CD14-positive monocyte (primary cell): ENCODE results near the gene C11orf71. TPM values are rescaled to one million over a fixed set of nuclear protein-coding genes. Genes with fewer than 3 reads are reported as not detected.

Experiments
- DNase-seq, 3 donors: peaks; one replicate each; pipeline ENCODE4 v3.0.0-alpha.2; 2011 to 2022
- H2AFZ ChIP-seq: 2 replicates; pipeline ENCODE4 v1.6.0; 2012; ENCODE audit warnings: mild to moderate bottlenecking, low read depth, low read length, inconsistent platforms; ENCODE audit not compliant: insufficient read depth, poor library complexity, severe bottlenecking
- H3K27ac ChIP-seq, 2 donors: 1 replicate in 1 of 2; 2 replicates in 1 of 2; pipeline ENCODE4 v1.5.1; 2012 to 2013; ENCODE audit warnings: low read length in 2 of 2, control low read depth in 1 of 2, inconsistent platforms in 1 of 2, low read depth in 1 of 2, mild to moderate bottlenecking in 1 of 2
- H3K27me3 ChIP-seq, 2 donors: one replicate each; pipeline versions ENCODE4 v1.6.0 to v1.6.1; 2011 to 2013; ENCODE audit warnings: low read length in 2 of 2; ENCODE audit not compliant: control insufficient read depth in 2 of 2, insufficient read depth in 2 of 2
- H3K36me3 ChIP-seq, 2 donors: replicated peaks in 1 of 2; 1 replicate in 1 of 2; 2 replicates in 1 of 2; pipeline versions ENCODE4 v1.5.1 to v1.6.1; 2012 to 2013; ENCODE audit warnings: low read length in 2 of 2, control low read depth in 1 of 2, inconsistent platforms in 1 of 2, mild to moderate bottlenecking in 1 of 2; ENCODE audit not compliant: insufficient read depth in 2 of 2, control insufficient read depth in 1 of 2
- H3K4me1 ChIP-seq, 2 donors: 1 replicate in 1 of 2; 2 replicates in 1 of 2; pipeline versions ENCODE4 v1.5.1 to v1.6.1; 2012 to 2013; ENCODE audit warnings: low read length in 2 of 2, control low read depth in 1 of 2, inconsistent platforms in 1 of 2, mild to moderate bottlenecking in 1 of 2, moderate library complexity in 1 of 2; ENCODE audit not compliant: insufficient read depth in 2 of 2, control insufficient read depth in 1 of 2
- H3K4me2 ChIP-seq: replicated peaks from 2 replicates; pipeline ENCODE3; 2012; ENCODE audit warnings: low read length, moderate library complexity, mild to moderate bottlenecking; ENCODE audit not compliant: poor library complexity, severe bottlenecking; ENCODE audit errors: extremely low read depth
- H3K4me3 ChIP-seq, 3 experiments: fragments of 200-600 bp in 1 of 3; sonication (generic) in 1 of 3; replicated peaks in 1 of 3; 1 replicate in 2 of 3; 2 replicates in 1 of 3; pipeline ENCODE4 v1.5.1; 2011 to 2013; ENCODE audit warnings: low read length in 3 of 3, mild to moderate bottlenecking in 3 of 3, control low read depth in 2 of 3, low read depth in 2 of 3, inconsistent platforms in 1 of 3, moderate library complexity in 1 of 3
- H3K79me2 ChIP-seq: 2 replicates; pipeline ENCODE4 v1.6.0; 2012; ENCODE audit warnings: mild to moderate bottlenecking, control low read depth, inconsistent platforms, low read length, moderate library complexity; ENCODE audit not compliant: insufficient read depth
- H3K9ac ChIP-seq: 2 replicates; pipeline ENCODE4 v1.6.0; 2017; ENCODE audit warnings: low read length, mild to moderate bottlenecking; ENCODE audit not compliant: insufficient read depth, poor library complexity, severe bottlenecking
- H3K9me3 ChIP-seq, 2 donors: replicated peaks in 1 of 2; 1 replicate in 1 of 2; 2 replicates in 1 of 2; pipeline versions ENCODE4 v1.5.1 to v1.6.1; 2012 to 2013; ENCODE audit warnings: low read length in 2 of 2, control low read depth in 1 of 2; ENCODE audit not compliant: control insufficient read depth in 1 of 2, insufficient read depth in 1 of 2
- H4K20me1 ChIP-seq: 2 replicates; pipeline ENCODE4 v1.6.0; 2012; ENCODE audit warnings: mild to moderate bottlenecking, low read length, control low read depth, moderate library complexity; ENCODE audit not compliant: insufficient read depth
- H3K27ac Mint-ChIP-seq, 7 donors: one replicate each; pipeline ENCODE4 v1.8.0; 2020; ENCODE audit warnings: mild to moderate bottlenecking in 7 of 7, mixed read lengths in 7 of 7, moderate library complexity in 6 of 7, inconsistent platforms in 2 of 7
- H3K27me3 Mint-ChIP-seq, 3 donors: one replicate each; pipeline ENCODE4 v1.8.0; 2021 to 2022; ENCODE audit warnings: low read depth in 3 of 3, mild to moderate bottlenecking in 3 of 3, mixed read lengths in 3 of 3, moderate library complexity in 3 of 3, inconsistent platforms in 1 of 3
- H3K36me3 Mint-ChIP-seq, 2 donors: one replicate each; pipeline ENCODE4 v1.8.0; 2020; ENCODE audit warnings: mixed read lengths in 2 of 2, inconsistent platforms in 1 of 2, mild to moderate bottlenecking in 1 of 2
- H3K4me1 Mint-ChIP-seq: one replicate; pipeline ENCODE4 v1.8.0; 2020; ENCODE audit warnings: mild to moderate bottlenecking, mixed read lengths
- H3K4me3 Mint-ChIP-seq, 2 donors: one replicate each; pipeline ENCODE4 v1.8.0; 2020; ENCODE audit warnings: mild to moderate bottlenecking in 2 of 2, mixed read lengths in 2 of 2, moderate library complexity in 1 of 2
- H3K9me3 Mint-ChIP-seq, 7 donors: one replicate each; pipeline ENCODE4 v1.8.0; 2020 to 2022; ENCODE audit warnings: mixed read lengths in 7 of 7, mild to moderate bottlenecking in 6 of 7, moderate library complexity in 6 of 7, inconsistent platforms in 2 of 7
- CTCF ChIP-seq: fragments of 200-600 bp; IDR thresholded peaks from one replicate; pipeline ENCODE4 v1.8.0; 2022; ENCODE audit warnings: antibody characterized with exemption, mild to moderate bottlenecking
- WGBS: methylation state at CpG from one replicate; pipeline ENCODE4 v1.1.5; 2013; ENCODE audit warnings: missing lambda C conversion rate; ENCODE audit not compliant: insufficient coverage; 5-methylcytosine and 5-hydroxymethylcytosine counted together
- intact Hi-C, 2 donors: fragments of 100-400 bp; cut with micrococcal nuclease; formaldehyde crosslinking; loops; one replicate each; pipeline versions ENCODE4 v1.15.0 to v1.15.1; 2023
- polyA plus RNA-seq, 3 donors: library from polyadenylated mRNA; depleted of rRNA in 1 of 3; unstranded in 2 of 3; stranded (reverse) in 1 of 3; fragments of 300-500 nt in 2 of 3; fragments of >200 nt in 1 of 3; fragmentation: Illumina TruSeq in 2 of 3; gene quantifications; 1 replicate in 2 of 3; 2 replicates in 1 of 3; pipeline ENCODE4 v1.2.3, GENCODE V29; 2012 to 2021

The C11orf71 gene
- polyA plus RNA-seq, 3 donors, result 9.3 to 23.0 (median 14.2) TPM

GRCh38 chr11:114448749-114449482, 48.6 kb upstream of the C11orf71 start:
- WGBS, result no CpG with 5 or more reads among the region's 2 CpGs
- Histone ChIP-seq H3K4me3 (no peak overlapping the region), H3K4me2 (no peak overlapping the region), H3K36me3 (peaks cover 2 to 10% of the 10 kb centered on the region in 2 donors), H4K20me1 (no peaks in the 10 kb centered on the region), H3K4me1 (no peaks in the 10 kb centered on the region), H3K27ac (no peak overlapping the region), H2AFZ (no peak overlapping the region), H3K27me3 (no peaks in the 10 kb centered on the region), H3K9ac (no peak overlapping the region), H3K9me3 (no peaks in the 10 kb centered on the region), H3K79me2 (no peaks in the 10 kb centered on the region)
- peaks cover 15 to 19% of the 10 kb centered on the region in 2 donors for H3K36me3 Mint-ChIP-seq
- H3K27ac Mint-ChIP-seq, result no peak overlapping the region
- H3K9me3 Mint-ChIP-seq, result peaks cover 0 to 3% (median 0%) of the 10 kb centered on the region in 7 donors
- intact Hi-C loops, result no loop called here
- no peak overlapping the region for H3K4me3 Mint-ChIP-seq
- no peak for DNase-seq
- no peaks in the 10 kb centered on the region for H3K27me3 Mint-ChIP-seq
- no peaks in the 10 kb centered on the region for H3K4me1 Mint-ChIP-seq
- TF ChIP-seq CTCF, result no peak

- H3K9me3 Mint-ChIP-seq, result peaks cover 0 to 3% (median 0%) of the 10 kb centered on the region in 7 donors
- Histone ChIP-seq H3K4me3 (no peak overlapping the region), H3K9me3 (no peaks in the 10 kb centered on the region), H2AFZ (no peak overlapping the region), H3K9ac (no peak overlapping the region), H3K4me1 (no peaks in the 10 kb centered on the region), H3K27me3 (no peaks in the 10 kb centered on the region), H3K79me2 (no peaks in the 10 kb centered on the region), H3K27ac (no peak overlapping the region), H3K4me2 (no peak overlapping the region), H4K20me1 (no peaks in the 10 kb centered on the region), H3K36me3 (peaks cover 2 to 10% of the 10 kb centered on the region in 2 donors)
- no peaks in the 10 kb centered on the region for H3K27me3 Mint-ChIP-seq
- no CpG with 5 or more reads among the region's 3 CpGs for WGBS
- TF ChIP-seq CTCF, result no peak
- no peak for DNase-seq
- H3K27ac Mint-ChIP-seq, result no peak overlapping the region
- H3K4me1 Mint-ChIP-seq, result no peaks in the 10 kb centered on the region
- no peak overlapping the region for H3K4me3 Mint-ChIP-seq
- peaks cover 16 to 22% of the 10 kb centered on the region in 2 donors for H3K36me3 Mint-ChIP-seq
- intact Hi-C loops, result no loop called here
Observed at GRCh38 chr11:114447892-114448291, 47.6 kb upstream of the C11orf71 start.
